Dedifferentiated amniotic fluid mesenchymal stem cell (primary cell): ENCODE measurements around the gene PNMT.

Source experiments
- DNase-seq: peaks from one replicate; pipeline ENCODE4 v3.0.0-alpha.2; 2016; ENCODE audit errors: extremely low spot score

Gene PNMT

GRCh38 chr17:39633570-39634183 lies 34.6 kb upstream of the PNMT start:
- no peak for DNase-seq

DNA sequence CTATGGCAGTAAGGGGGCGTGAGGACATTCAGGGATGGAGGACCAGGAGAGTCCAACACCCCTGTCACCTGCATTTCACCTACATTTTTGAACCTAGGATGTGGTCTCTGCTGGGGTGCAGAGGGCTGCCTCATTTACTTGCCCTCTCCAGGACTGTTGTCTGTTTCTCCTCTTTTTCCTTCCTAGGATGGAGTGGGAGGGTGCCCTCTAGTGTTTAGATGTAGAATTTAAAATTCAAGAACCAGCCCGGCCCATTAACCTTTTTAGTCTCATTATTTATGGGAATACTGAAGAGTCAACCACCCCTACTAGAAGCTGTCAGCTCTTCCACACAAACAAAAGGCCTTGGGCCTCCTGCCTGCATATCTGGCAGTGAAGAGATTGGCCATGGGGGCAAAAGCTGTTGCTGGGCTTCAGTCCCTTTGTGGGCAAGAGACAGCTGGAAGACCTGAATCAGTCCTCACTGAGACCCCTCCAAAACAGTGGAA lies 33.8 kb upstream of the PNMT start:
- DNase-seq = peak; percentile 63

DNA sequence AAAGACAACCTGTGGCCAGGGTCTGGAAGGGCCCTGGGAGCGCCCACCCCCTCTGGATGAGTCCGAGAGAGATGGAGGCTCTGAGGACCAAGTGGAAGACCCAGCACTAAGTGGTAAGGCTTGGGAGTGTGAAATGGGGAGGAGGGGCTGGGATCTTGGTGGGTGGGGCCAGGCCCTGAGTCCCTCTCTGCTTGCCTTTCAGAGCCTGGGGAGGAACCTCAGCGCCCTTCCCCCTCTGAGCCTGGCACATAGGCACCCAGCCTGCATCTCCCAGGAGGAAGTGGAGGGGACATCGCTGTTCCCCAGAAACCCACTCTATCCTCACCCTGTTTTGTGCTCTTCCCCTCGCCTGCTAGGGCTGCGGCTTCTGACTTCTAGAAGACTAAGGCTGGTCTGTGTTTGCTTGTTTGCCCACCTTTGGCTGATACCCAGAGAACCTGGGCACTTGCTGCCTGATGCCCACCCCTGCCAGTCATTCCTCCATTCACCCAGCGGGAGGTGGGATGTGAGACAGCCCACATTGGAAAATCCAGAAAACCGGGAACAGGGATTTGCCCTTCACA lies 32.6 kb upstream of the PNMT start:
- DNase-seq = no peak

GRCh38 chr17:39636587-39636926 lies 31.7 kb upstream of the PNMT start:
- DNase-seq = no peak

DNA sequence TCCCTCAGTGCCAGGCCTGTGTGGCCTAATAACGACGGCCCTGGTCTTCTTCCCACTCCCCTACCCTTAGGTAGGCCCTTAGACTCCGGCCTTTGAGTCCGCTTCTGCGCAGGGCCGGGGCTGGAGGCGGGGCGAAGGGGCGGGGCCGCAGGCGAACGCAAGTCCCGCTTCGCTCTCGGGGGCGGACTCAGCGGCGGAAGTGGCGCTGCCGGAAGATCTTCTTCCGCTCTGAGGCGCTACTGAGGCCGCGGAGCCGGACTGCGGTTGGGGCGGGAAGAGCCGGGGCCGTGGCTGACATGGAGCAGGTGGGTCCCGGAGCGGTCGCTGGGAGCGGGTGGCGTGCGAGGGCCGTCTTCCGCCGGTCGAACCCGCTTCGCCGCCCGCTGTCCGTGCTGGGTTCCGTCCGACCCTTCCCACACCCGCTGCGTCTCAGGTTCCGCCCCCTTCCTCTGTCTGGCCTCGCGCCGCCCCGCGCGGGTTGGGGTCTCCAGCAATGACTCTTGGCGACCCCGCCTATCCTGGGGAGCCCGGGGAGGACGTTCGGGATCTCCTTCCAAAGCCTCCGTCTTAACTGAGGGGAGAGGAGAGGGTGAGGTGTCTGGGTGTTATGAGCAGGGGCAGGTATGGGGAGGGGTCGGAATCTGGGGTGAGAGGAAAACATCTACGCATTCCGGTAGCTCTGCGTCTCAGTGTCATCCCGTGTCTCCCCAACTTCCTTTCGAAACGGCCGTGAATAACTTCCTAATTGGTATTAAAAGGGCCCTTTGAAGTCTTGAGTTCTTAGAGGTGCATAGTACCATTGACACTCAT lies 31.1 kb upstream of the PNMT start, which contains the start of gene STARD3:
STARD3 (plus strand) TSS at position 218 of the 810 bp plus-strand sequence. CDS start 16,388 bp downstream, outside the sequence.
- peak; percentile 82 for DNase-seq

DNA sequence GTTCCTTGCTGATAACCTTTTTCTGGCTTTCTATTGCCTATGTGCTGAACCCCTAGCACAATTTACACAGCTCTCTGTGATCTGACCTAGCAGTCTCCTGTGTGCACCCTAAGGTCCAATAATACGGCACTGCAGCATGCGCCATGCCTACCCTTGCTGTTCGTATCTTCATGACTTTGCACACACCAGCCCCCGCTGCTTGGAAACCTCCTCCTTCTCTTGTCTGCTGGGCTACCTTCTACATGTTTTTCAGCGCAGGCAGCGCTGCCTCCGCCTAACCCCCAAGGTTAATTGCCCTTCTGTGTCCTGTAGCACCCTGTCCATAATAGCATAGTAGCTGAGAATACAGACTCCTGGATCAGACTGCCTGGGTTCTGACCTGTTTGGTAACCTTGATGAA lies 29.9 kb upstream of the PNMT start:
- no peak for DNase-seq

DNA sequence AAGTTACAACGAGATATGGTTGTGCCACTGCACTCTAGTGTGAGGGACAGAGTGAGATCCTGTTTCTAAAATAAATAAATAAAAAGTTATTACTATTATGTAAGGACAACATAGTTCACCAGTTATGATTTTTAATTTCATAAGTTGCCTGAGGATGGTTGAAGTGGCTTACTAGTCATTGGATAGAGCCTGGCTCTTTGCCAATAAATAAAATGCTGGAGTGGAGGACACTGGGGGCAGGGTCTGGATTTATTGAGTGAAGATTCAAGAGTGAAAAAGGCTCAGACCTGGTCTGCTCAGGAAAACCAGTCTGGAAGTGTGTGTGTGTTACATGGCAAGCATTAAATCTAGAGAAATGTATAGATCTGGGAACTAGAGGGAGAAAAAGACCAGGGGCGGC lies 29.2 kb upstream of the PNMT start:
- no peak for DNase-seq

DNA sequence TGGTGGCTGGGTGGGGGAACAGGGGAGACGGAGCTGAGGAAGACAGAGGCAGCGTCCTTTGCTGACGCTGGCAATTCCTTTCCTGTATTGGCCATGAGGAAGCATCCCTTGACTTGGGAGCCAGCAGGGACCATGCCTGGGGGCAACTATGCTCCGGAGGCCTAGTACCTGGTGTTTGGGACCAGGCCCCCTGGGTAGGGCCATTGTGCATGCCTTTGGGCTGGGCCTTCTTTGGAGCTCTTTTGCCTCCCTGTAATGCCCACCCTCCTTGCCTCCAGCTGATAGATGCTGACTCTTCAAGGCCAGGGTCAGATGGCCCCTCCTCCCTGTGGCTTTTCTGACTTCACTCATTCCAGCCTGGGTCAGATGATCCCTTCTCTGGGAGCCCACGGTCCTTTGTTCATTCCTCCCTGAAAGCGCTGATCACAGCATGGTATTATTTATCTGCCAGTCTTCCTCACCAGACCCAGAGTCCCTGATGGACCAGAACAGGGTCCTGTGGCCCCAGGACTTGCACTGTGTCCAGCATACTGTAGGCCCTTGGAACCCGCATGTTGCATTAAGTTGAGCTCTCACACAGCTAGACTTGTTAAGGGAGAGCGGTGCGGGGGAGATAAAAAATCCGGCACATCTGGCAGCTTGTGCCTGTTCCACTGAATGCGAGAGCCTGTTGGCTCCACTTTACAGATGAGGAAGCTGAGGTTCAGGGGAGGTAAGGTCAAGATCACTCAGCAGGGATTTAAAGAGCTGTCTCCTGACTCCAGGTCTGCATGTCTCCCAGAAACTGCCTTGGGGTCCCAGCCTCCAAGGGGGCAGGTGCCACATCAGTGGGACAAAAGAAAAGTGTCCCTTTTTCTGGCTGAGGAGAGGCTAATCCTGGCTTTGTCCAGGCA lies 28.4 kb upstream of the PNMT start:
- no peak for DNase-seq

DNA sequence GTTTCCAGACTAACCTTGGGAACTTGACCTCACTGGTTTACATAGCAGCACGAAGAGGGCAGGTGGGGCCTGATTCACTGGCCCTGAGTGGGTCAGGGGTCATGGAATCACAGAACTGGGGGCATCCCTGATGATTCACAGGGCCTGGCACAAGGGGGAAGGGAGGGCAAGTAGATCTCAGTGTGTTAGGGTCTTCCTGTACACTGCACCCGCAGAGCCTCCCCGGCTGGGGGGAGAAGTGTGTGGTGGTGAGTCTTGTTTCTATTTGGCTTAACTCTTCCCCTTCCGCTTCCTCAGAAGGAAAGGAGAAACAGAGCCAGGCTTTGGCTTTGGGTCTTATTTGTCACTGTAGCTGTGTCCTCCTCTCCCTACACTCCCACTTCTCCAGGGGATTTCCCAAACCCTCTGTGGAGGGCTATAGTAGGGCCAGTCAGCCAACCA lies 27.6 kb upstream of the PNMT start:
- no peak for DNase-seq

DNA sequence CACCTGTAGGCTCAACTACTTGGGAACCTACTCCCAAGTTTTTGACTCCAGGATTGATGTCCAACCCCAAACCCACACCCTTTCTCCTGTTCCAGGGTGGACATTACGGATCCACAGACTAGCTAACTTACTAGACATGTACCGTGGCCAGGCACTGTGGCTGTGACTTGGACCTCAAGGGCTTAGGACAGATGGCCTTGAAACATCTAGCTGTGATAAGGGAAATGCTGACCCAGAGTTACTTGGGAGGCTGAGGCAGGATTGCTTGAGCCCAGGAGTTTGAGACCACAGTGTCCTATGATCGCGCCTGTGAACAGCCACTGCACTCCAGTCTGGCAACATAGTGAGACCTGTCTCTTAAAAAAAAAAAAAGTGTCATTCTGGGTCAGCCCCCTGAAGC lies 27.2 kb upstream of the PNMT start:
- no peak for DNase-seq

GRCh38 chr17:39641883-39642282 lies 26.4 kb upstream of the PNMT start:
- no peak for DNase-seq

DNA sequence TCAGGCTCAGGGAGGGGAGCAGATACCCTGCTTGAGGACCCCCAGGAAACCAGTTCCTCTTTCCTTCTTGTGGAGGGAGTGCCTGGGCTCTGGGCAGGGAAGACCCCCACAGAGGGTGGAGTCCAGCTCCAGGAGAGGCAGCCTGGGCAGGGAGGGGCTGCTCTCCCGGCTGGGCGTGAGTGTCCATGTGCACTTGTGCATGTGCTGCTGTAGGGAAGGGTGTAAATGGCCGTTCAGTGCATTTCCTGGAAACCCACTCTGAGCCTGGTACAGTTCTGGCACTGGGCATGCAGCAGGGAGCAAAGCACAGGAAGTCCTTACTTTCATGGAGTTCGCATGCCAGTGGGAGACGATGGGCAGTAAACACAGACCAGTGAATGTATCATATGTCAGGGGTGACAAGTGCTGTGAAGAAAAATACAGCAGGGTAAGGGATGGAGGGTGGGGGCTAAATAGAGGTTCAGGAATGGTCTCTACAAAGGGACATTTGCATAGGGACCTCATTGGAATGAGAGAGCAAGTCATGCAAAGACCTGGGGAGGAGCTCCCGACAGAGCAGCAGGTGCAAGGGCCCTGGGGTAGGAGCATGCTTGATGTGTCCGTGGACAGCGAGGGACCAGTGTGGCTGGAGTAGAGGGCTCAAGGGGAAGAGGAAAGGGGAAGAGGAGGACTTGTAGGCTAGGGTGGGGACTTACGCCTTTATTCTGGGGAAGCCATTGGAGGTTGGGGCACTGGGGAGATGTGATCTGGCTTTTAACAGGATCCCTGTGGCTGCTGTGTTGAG lies 25.8 kb upstream of the PNMT start:
- DNase-seq = no peak

- no peak for DNase-seq
Observed at GRCh38 chr17:39643271-39643670, 25.0 kb upstream of the PNMT start.

- DNase-seq = no peak
Observed at GRCh38 chr17:39647256-39647655, 21.0 kb upstream of the PNMT start.

DNA sequence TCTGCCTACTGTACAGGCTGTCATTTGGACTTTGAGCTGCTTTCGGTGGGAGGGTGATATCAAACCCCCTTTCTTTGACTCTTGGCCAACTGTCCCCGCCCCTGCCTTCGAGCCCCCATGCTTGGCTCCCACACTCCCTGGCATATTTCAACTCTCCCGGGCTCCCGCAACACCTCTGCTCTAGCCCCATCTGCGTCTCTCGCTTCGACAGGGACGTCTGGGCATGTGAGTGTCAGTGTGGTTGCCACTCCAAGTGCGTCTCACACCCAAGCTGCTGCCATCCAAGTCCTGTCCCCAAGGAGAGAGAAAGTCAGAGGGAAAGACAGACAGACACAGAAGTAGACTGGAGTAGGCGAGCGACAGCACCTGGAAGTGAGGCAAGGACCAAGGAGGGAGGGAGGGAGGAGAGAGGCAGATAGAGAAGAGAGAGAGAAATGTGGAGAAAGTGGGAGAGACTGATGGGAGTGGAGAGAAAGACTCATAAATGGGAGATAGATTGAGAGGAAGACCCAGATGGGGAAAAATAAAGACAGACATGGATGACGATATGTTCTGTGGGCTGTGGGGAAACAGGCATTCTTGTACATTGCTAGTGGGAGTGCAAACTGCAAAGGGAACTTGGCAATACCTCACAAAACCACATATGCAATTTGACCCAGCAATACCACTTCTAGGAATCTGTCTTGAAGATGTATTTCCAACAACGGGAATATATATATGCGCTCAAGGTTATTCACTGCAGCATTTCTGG lies 19.5 kb upstream of the PNMT start:
- peak; percentile 23 for DNase-seq

DNA sequence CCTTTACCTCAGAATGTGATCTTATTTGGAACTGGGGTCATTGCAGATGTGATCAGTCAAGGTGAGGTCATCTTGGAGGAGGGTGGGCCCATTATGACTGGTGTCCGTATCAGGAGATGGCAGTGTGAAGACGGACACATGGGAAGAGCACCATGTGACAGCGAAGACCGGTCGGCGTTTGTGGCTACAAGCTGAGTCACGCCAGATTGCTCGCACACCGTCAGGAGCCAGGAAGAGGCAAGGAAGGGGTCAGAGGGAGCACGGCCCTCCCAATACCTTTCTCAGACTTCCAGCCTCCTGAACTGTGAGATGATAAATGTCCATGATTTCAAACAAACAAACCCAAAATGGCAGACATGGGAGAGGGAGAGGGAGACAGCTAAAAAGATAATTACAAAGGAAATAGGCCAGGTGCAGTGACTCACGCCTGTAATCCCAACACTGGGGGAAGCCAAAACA lies 18.1 kb upstream of the PNMT start:
- no peak for DNase-seq

- no peak for DNase-seq
Observed at GRCh38 chr17:39651923-39652586, 16.2 kb upstream of the PNMT start.

DNA sequence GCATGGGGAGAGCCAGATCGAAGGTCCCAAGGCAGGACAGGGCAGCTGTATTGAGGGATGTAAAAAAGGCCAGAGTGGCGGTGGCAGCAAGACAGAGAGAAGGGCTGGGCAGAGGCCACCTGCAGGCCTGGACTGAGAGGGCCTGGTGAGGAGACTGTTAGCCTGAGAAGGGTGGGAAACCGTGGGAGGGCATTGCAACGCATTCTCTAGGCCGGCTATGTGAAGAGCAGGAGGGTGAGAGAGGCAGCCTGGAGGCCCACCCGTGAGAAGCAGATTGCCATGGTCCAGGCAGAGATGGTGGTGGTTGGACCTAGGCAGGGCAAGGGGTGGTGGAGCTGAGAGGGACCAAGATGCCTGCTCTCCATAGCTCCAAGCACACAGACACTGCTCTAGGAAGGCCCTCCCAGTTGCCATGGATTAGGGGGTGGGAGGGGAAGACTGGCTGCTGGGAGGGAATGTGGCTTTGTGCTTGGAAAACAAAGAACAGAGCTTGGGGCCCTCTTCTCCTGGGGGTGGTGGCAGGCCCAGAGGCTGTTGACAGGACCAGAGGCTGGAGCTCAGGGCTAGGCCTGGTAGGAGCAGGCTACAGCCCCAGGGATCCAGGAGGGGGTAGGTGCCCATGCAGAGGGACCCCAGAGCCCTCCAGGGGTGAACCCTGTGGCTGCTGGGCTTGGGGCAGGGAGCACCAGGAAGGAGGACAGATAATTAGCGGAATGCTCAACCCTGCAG lies 15.5 kb upstream of the PNMT start:
- no peak for DNase-seq

DNA sequence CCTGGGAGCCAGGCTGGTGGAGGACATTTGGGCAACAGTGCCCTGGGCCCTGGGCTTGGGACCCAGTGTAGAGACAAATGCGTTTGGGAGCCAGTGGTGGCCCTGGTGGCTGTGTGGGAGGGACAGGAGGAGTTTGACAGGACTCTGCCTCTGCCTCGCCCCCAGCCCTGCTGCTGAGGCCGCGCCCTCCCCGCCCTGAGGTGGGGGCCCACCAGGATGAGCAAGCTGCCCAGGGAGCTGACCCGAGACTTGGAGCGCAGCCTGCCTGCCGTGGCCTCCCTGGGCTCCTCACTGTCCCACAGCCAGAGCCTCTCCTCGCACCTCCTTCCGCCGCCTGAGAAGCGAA lies 15.0 kb upstream of the PNMT start:
- no peak for DNase-seq
